HG03025 (cell line): ENCODE measurements around the gene LAMA3.

Source experiments
- ATAC-seq: cut with Tn5 transposase; IDR thresholded peaks from one replicate; pipeline ENCODE4 v1.9.1; 2021; ENCODE audit warnings: mild to moderate bottlenecking, moderate library complexity; ENCODE audit not compliant: unreplicated experiment, low FRiP score

The LAMA3 gene

DNA sequence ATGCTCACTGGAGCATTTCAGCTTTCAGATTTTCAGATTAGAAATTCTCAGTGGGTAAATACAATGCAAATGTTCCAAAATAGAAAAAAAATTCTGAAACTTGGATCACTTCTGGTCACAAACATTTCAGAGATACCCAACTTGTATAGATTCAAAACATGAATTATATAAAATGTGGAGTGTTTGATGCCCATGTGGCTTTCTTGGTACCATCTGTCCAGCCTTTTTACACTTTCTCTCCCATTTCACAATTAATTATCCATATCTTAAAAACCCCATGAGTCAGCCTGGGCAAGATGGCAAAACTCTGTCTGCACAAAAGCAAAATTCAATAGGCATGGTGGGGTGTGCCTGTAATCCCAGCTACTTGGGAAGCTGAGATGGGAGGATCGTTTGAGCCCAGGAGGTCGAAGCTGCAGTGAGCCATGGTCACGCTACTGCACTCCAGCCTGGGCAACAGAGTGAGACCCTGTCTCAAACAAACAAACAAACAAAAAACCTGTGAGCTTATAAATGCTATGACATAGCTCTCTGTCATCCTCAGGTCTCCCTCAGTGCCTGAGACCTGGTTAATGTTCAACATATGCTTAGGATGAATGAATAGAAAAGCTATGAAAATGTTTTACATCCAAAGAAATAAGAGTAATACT, 179.0 kb downstream of the LAMA3 start:
- ATAC-seq = no peak

DNA sequence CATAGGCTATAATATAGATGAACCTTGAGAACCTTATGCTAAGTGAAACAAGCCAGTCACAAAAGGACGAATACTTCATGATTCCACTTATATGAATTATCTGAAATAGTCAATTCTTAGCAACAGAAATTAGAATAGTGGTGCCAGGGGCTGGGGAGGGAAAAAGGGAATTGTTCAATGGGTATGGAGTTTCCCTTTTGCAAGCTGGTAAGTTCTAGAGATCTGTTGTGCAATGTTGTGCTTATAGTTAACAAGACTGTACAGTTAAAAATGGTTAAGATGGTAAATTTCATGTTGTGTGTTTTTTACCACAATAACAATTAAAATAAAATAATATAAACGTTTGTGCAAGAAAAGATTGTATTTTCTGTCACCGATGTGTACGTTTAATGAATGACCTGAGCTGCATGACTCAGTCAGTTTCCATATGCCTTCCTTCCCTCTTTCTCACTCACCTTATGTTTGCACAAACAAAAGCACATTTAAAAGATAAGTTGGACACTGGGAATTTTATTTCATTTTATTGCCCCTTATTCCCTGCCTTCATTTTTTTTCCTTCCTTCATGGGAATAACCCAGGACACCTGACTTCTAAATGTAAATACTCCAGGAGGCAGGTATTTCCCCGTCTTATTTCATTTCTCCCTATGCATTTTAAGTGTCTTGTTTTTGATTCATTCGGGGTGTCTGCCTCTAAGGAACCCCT, 181.6 kb downstream of the LAMA3 start:
- ATAC-seq = no peak

DNA sequence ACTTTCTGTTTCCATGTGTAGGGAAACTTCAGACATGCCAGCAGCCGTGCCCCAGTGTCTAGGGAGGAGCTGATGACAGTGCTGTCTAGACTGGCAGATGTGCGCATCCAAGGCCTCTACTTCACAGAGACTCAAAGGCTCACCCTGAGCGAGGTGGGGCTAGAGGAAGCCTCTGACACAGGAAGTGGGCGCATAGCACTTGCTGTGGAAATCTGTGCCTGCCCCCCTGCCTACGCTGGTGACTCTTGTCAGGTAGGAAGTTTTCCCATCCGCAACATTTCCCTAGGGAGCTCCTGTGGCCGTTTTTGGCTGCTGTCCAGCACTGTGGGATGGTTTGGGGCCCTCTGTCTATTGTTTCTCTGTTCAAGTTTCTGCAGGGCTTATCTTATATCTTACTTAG, 182.2 kb downstream of the LAMA3 start:
- no peak for ATAC-seq

DNA sequence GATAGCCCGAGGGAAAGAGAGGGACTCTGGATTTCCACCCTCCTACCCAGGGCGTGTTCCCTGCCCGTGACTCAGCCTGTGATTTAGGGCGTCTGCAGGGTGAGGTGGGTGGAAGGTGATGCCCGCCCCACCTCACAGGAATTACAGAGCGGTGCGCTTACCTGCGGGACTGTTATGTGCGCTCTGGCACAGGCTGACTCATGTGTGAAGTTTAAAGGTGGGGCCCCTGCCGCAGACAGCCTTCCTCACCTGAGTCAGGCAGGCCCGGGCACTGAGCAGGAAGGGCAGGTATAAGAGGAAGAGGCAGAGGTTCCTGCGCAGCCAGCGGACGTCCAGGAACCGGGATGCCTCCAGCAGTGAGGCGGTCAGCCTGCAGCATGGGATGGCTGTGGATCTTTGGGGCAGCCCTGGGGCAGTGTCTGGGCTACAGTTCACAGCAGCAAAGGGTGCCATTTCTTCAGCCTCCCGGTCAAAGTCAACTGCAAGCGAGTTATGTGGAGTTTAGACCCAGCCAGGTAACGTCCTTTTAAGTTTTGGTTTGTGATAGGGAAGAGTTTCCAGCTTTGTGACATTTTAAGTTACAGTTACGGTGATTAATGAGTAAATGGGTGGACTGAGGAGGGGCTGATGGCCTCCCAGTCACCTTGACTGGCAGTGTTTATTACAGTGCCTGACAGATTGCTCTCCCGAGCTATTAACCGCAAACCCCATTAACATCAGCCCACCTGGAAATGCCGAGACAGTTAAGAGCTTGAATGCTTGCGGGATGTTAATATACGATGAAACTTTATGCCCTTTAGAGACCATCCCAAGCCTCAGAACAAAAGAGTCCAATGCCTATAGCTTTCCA, 183.7 kb downstream of the LAMA3 start:
- ATAC-seq = no peak

DNA sequence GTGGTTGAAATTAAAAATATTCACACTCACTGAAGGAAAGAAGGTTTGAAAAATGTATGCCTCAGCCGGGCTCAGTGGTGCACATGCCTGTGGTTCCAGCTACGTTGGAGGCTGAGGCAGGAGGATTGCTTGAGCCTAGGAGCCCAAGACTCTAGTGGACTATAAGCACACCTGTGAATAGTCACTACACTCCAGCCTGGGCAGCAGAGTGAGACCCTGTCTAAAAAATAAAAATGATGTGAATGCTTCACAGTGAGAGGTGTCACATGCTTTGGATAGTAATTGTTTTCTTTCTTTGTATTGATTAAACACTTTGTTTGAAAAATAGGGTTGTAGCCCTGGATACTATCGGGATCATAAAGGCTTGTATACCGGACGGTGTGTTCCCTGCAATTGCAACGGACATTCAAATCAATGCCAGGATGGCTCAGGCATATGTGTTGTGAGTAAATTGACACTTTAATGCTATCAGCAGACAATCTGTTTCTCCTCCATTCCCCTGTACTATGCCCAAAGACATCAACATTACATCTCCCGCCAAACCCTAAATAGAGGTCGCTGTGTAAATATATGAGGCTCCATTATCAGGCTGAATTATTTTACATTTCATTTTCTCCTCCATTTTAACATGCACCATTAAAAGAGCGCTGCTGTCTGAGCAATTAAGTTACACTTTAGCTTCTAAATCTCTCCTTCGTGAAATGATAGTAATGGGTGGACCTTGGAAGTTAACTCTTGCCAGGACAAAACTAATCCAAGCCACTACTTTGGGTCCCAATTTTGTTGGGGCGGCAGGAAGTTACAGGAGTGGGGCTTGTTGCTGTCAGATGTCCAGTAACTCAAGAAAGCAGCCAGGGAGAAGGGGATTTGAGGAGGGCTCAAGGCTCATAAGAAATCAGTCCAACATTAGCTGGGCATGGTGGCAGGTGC, 187.0 kb downstream of the LAMA3 start:
- no peak for ATAC-seq

DNA sequence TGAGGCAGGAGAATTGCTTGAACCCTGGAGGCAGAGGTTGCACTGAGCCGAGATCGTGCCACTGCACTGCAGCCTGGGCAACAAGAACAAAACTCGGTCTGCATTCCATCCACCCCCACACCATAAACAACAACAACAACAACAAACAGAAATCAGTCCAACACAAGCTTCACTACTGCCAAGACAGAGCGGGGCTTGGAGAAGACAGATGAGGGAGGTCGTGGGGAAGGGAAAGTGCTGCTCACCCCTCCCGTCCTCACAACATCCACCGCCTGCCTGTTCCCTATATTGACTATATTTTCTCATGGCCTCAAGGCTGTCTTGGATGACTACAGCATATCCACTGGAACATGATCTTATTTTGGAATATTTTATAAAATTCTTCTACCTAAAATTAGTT, 187.7 kb downstream of the LAMA3 start:
- no peak for ATAC-seq

DNA sequence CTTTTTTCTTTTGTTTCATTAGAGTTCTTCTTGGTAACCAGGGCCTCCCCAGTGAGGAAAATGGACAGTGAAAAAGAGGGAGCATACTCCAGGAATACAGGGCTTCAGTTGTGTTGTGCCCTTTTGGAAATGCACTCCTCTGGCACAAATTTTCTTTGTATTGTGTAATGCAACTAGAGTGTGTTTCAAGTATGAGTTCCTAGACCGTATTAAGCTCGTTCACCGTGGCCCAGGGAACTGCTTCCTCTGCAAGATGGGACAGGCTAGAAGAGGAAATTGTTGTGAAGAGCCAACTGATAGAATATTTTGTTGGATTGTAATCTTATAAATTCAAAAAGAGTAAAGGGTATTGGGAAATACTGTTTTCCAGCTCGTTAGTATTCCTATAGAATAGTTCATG, 188.1 kb downstream of the LAMA3 start:
- no peak for ATAC-seq

DNA sequence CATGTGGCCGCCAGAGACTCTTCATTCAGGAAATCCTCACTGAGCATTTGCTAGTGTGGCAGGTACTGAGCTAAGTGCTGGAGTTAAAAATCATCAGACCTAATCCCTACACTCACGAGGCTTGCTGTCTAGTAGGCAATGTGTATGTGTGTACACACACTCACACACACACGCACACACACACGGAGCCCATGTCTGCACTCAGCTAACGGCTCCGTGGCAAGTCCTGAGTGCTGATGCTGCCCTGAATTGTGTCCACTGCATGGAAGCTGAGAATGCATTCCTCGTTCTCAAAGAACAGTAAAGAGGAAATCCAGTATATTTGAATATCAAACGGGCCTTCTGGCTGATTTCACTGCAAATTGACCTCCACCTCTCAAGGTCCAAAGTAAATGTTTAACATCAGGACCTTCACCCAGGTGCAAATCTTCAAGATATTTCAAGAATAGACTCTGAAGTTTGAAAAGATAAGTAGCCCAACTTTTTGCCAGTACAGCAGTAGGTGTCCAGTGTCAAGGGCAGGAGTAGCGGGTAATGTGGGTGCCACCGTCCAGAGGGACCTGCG, 189.2 kb downstream of the LAMA3 start:
- ATAC-seq = no peak

DNA sequence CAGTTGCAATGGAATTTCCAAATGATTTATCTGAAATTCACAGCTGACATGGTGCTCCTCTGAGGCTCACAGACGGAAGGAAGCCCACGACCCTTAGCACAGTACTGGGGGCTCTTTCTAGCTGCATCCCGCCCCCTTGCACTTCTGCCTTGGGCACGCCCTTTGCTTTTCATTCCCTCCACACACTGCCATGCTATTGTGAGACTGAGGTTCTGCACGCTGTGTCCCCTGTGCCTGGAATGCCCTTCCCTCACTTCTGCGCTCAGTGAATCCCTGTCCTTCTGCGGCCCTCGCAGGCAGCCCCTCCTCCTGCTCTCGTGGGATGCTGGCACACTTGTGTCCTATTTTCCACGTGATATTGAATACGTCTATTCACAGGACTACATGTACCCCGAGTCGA, 189.9 kb downstream of the LAMA3 start:
- no peak for ATAC-seq

DNA sequence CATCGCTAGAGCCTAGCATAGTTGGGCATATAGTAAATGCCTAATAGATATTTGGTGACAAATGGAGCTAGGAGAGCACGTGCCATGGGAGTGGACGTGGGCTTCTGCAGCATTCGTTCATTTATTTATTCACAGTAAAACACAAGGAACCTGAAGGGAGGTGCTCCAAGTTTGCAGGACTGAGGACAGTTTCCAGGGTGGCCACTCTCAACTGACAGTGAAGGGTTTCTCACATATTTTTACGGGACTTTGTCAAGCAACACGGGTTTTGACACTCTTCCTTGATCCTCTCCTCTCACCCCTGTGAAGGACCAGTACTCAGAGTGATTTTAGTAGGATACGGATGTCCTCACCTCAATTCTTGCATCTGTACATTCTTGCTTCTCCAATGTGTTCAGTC, 190.3 kb downstream of the LAMA3 start:
- no peak for ATAC-seq

DNA sequence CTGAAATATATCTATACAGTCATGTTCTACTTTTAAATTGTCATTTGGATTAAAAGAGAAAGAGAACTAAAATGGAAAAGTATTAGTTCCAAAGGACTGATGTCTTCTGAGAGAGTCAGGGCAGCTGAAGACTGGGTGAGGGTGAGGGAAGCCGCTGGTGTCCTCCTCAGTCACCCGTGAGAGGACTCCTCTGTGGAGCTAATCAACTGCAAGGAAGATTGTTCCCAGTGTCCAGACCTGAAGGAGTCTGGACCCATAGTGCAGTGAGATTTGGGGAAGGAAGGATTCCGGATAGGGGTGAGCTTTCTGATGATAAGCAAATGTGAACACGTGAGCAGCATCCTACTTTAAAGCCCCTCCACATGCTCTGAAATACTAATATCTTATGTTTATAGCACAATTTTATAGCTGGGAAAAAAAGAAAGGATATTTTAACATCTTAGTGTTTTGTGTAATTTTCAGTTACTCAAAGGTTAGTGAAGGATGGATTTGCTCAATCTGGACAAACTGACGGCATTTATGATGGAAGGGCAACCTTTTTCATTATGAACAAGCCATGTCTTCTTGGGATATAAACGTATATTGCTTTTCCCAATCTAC, 190.8 kb downstream of the LAMA3 start:
- no peak for ATAC-seq

DNA sequence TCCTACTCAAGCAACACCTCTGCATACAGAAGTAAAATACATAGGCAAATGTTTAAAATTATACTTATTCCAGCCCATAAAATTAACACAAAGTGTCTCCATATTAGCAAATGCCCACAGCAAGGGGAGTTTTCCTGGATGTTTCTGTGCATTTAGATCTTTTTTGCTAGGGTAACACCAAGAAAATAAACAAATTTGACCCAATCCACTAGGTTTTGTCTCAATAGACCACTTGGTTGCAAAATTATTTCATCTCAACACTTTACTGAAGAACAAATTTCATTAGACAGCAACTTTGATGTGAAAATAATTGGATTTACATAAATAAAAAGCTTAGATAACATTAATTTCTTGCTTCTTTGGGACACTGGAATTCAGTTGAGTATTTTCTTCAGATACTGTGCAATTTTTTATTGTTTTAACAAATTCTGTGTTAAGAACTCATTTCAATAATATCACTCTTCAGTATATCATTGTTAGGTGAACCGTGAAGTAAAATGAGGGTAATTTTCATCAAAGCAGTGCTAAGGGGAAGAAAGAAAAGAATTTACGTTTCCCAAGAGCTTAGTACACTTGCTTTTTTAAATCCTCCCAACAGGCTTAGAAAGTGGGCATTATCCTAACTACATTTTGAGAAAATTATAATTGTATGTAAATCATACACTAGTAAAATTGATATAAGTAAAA, 191.8 kb downstream of the LAMA3 start:
- no peak for ATAC-seq

DNA sequence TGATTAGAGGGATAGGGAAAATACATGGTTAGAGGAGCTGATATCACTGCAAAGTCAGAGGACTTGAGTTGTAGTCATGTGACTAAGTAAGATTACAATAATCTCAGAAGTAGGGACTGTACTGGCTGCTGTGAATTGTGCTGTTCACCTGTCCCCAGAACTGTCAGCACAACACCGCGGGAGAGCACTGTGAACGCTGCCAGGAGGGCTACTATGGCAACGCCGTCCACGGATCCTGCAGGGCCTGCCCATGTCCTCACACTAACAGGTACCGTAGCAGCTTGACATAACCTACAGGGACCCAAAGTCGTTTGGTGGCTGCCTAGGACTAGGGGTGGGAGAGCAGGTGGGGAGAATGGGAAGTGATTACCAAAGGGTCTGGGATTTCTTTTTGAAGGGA, 192.5 kb downstream of the LAMA3 start:
- no peak for ATAC-seq

DNA sequence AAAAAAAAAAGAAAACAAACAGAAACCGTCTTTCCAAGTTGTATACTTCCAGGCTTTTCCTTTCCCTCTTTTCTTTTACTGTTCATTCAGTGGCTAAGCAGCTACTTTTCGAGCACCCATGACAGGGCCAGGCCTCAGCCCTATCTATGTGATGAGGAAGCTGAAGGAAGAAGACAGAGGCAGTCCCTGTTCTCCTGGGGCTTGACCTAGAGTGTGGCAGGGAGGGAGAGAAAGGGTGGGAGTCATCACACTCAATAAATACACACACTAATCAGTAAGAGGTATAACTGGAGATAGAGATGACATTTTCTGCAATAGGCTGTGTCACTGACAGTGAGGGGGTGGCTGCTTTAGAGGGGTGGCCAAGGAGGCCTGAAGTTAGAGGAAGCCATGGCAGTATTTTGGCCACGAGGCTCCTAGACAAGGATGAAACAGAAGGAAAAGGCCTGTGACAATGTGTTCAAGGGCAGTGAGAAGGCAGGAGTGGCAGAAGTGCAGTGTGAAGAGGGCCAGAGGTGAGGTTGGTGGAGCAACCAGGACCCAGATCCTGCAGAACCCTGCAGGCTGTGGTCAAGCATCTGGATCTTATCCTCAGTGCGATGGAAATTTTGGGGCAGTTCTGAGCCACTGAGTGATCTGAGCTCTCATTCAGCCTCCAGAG, 193.5 kb downstream of the LAMA3 start:
- ATAC-seq = no peak

DNA sequence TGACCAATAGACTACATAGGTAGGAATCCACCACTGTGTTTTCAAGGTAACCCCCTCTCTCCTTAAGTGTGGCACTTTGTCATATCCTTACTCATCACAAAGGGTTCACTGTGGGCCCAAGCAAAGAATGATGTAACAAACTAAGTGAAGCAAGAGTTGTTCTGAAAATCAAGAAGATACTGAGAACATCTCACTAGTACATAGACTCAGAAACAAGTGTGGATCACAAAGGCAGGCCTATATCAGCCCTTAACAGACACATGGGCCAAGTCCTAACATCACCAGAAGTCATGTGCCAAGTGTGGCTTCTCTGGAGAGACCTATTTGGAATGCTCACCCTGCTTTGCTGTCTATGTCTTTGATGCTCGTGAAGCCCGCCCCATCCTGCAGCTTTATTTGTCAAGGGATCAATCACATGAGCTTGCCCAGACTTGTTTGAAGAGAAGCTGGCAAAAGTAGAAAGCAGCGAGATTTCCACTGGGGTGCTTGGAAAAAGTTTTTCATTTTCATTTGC, 194.1 kb downstream of the LAMA3 start:
- ATAC-seq = no peak

DNA sequence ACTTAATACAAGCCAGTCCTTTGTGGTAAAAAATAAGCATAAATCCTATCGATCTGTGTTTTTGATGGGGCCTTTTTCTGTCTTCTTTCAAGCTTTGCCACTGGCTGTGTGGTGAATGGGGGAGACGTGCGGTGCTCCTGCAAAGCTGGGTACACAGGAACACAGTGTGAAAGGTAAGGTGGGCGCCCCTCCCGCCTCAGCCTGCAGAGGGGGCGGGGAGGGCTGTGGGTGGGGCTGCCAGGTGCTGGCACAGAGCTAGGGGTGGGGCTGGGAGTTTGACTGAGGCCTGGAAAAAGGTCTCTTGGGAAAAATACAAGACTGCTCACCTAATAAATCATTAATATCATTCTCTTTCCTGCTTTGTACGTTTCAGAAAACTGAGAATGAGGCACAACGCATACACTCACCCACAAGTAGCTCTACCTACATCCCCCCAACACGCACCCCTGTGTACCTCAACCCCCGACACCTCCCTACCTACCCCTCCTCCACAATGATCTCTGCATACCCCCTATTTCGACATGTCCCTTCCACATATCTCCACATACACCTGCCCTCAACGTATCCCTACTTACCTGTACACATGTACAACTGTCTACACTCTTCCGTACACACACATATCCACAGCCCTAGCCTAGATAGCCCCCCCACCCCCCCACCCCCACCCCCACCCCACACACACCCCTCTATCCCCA, 195.6 kb downstream of the LAMA3 start:
- no peak for ATAC-seq

DNA sequence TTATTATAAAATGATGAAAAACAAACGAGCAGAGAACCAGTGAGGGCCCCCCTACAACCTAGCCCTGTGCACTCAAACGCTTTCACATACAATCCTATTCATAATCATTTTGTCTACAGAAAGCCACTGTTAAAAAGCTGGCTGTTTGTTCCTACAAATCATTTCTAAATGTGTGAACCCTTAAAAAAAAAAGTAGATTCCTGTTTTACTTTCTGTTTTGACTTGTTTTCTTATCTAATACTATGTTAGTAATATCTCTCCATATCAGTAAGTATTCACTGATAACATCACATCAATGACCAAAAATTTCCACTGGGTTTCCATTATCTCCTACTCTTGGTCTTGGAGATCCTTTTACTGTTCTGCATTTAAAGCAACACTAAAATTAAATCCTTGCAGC, 196.5 kb downstream of the LAMA3 start:
- no peak for ATAC-seq

DNA sequence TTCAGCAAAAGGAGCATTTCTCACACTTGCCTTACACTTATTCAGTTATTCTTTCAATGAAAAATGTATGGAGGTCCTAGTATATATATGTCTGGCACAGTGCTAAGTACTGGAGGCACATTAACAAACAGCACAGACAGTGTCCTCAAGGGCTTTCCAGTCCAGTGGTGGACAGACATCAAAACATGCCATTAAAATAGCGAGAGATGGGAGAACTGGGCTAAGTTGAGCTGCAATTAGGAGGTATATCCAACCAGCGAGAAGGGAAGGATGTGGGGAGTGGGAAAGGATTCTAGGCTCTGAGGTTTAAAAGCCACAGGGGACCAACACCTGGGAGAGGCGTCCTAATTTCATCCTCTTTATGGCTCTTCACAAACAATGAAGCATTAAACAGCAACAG, 197.8 kb downstream of the LAMA3 start:
- ATAC-seq = no peak
